Astrocyte (in vitro differentiated cells and primary cell): Measurements from ENCODE around the gene PIGL. TPM values are rescaled to one million over a fixed set of nuclear protein-coding genes. Genes with fewer than 3 reads are reported as not detected.

Source experiments
- DNase-seq: peaks from one replicate; pipeline ENCODE4 v3.0.0-alpha.2; 2010; ENCODE audit warnings: low read depth
- FAIRE-seq: peaks from 2 replicates; lab custom pipeline; 2011; peaks lifted over from hg19 to GRCh38; lab: Jason Lieb, UNC
- H2AFZ ChIP-seq: 2 replicates; pipeline ENCODE4 v1.6.0; 2012; ENCODE audit warnings: low read depth, low read length, inconsistent platforms
- H3K27ac ChIP-seq: 2 replicates; pipeline ENCODE4 v1.5.1; 2011; ENCODE audit warnings: low read depth, low read length, inconsistent platforms
- H3K27me3 ChIP-seq: 2 replicates; pipeline ENCODE4 v1.6.0; 2011; ENCODE audit warnings: low read length, inconsistent platforms; ENCODE audit not compliant: insufficient read depth
- H3K36me3 ChIP-seq: 2 replicates; pipeline ENCODE4 v1.5.1; 2011; ENCODE audit warnings: low read length, inconsistent platforms; ENCODE audit not compliant: insufficient read depth
- H3K4me1 ChIP-seq: 2 replicates; pipeline ENCODE4 v1.5.1; 2011; ENCODE audit warnings: low read length, inconsistent platforms; ENCODE audit not compliant: insufficient read depth
- H3K4me2 ChIP-seq: 2 replicates; pipeline ENCODE4 v1.6.0; 2012; ENCODE audit warnings: low read length, inconsistent platforms
- H3K4me3 ChIP-seq: 2 replicates; pipeline ENCODE4 v1.5.1; 2011; ENCODE audit warnings: low read depth, mild to moderate bottlenecking, low read length, inconsistent platforms; ENCODE audit not compliant: insufficient read depth
- H3K79me2 ChIP-seq: 2 replicates; pipeline ENCODE4 v1.6.0; 2012; ENCODE audit warnings: mild to moderate bottlenecking, low read length, inconsistent platforms; ENCODE audit not compliant: insufficient read depth
- H3K9ac ChIP-seq: 2 replicates; pipeline ENCODE4 v1.6.0; 2012; ENCODE audit warnings: mild to moderate bottlenecking, low read length, inconsistent platforms
- H3K9me3 ChIP-seq: 2 replicates; pipeline ENCODE4 v1.5.1; 2012; ENCODE audit warnings: low read depth, mild to moderate bottlenecking, low read length, inconsistent platforms; ENCODE audit not compliant: insufficient read depth
- H4K20me1 ChIP-seq: 2 replicates; pipeline ENCODE4 v1.6.0; 2012; ENCODE audit warnings: low read length, inconsistent platforms; ENCODE audit not compliant: insufficient read depth
- H3K27ac Mint-ChIP-seq: one replicate; pipeline ENCODE4 v1.8.0; 2021; ENCODE audit warnings: mild to moderate bottlenecking, mixed read lengths; ENCODE audit not compliant: unreplicated experiment
- H3K27me3 Mint-ChIP-seq: one replicate; pipeline ENCODE4 v1.8.0; 2021; ENCODE audit warnings: low read depth, mixed read lengths; ENCODE audit not compliant: unreplicated experiment
- H3K36me3 Mint-ChIP-seq: one replicate; pipeline ENCODE4 v1.8.0; 2021; ENCODE audit warnings: low read depth, mixed read lengths; ENCODE audit not compliant: unreplicated experiment
- H3K4me1 Mint-ChIP-seq: one replicate; pipeline ENCODE4 v1.8.0; 2021; ENCODE audit warnings: low read depth, mixed read lengths; ENCODE audit not compliant: unreplicated experiment
- H3K4me3 Mint-ChIP-seq: one replicate; pipeline ENCODE4 v1.8.0; 2021; ENCODE audit warnings: mild to moderate bottlenecking, moderate library complexity, mixed read lengths; ENCODE audit not compliant: unreplicated experiment
- H3K9me3 Mint-ChIP-seq: one replicate; pipeline ENCODE4 v1.8.0; 2021; ENCODE audit warnings: mild to moderate bottlenecking, mixed read lengths; ENCODE audit not compliant: unreplicated experiment
- EZH2 ChIP-seq: IDR thresholded peaks from 2 replicates; pipeline ENCODE4 v1.6.1; 2012; ENCODE audit warnings: mild to moderate bottlenecking, low read length, inconsistent platforms; ENCODE audit not compliant: insufficient read depth
- total RNA-seq: library from RNA; stranded (reverse); gene quantifications from 2 replicates; pipeline ENCODE4 v1.2.1, GENCODE V29; 2021
- TF ChIP-seq, protein P1 (sequence below): IDR thresholded peaks from 2 replicates; pipeline ENCODE4 v1.5.1; 2011; ENCODE audit warnings: low read depth, mild to moderate bottlenecking, inconsistent platforms, low read length, moderate library complexity; ENCODE audit not compliant: insufficient read depth

Gene PIGL
- total RNA-seq, 1 donor from 2014 or later: 21.9 TPM

DNA sequence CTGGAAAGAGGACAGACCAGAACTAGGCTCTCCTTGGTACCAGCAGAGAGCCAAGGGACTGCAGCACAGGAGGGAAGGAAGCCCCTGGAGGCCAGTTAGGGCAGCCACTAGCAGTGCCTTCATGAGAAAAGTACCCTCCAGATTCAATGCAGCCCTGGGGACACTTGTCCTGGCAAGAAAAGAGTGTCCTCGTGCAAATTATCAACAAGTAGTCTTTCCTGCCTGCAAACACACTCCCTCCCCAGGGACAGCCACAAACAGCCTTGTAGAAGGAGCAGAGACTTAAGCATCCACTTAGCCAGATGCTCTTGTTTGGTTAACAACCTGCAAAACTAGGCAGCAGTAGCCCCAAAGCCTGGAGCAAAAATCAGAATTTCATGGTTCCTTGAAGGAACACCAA lies 112.0 kb downstream of the PIGL start:
- Mint-ChIP-seq H3K4me3 (no peak overlapping the region), H3K36me3 (peaks cover 10% of the 10 kb centered on the region)

DNA sequence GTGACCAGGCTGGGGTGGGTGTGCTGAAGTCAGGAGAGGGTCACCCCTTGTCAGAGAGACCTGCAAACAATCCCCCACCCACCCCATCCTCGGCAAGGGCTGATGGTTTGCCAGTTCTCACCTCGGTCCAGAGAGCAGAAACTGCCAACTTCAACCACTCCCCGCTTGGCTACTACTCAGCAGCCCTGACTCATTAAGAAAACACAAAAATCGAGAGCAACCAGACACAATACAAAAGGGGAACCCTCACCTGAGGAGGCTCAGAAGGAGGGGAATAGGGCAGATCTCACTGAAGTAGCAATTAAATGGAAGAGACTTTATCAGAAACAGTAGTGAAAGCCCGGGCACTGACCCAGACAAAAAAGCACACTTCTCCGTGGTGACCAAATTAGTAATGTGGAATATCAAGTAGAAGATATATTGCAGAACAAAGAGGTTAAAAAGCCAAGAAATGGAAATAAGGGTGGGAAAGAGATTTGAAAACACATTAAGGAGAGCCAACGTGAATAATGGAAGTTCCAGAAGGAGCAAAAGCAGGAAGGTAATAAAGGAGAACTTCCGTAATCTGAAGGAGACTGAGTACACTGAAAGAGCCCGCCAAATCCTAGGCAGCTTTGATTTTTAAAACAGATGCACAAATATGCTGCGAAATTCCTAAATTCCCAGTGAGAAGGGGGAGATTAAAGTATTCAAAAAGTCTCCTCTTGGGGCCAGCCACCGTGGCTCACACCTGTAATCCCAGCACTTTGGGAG lies 112.7 kb downstream of the PIGL start:
- no peaks in the 10 kb centered on the region for H3K9me3 ChIP-seq
- peaks cover 10% of the 10 kb centered on the region for H3K36me3 Mint-ChIP-seq
- H3K79me2 ChIP-seq: no peaks in the 10 kb centered on the region
- no peak overlapping the region for H2AFZ ChIP-seq
- peaks cover 15% of the 10 kb centered on the region for H3K36me3 ChIP-seq
- peak overlapping the region; percentile 76 for H3K27ac Mint-ChIP-seq
- no peaks in the 10 kb centered on the region for H3K27me3 ChIP-seq
- H3K9ac ChIP-seq: no peak overlapping the region
- H3K4me1 ChIP-seq: peaks cover 12% of the 10 kb centered on the region
- peak; percentile 59 for DNase-seq
- peaks cover 9% of the 10 kb centered on the region for H3K4me1 Mint-ChIP-seq
- TF ChIP-seq, protein P1, sequence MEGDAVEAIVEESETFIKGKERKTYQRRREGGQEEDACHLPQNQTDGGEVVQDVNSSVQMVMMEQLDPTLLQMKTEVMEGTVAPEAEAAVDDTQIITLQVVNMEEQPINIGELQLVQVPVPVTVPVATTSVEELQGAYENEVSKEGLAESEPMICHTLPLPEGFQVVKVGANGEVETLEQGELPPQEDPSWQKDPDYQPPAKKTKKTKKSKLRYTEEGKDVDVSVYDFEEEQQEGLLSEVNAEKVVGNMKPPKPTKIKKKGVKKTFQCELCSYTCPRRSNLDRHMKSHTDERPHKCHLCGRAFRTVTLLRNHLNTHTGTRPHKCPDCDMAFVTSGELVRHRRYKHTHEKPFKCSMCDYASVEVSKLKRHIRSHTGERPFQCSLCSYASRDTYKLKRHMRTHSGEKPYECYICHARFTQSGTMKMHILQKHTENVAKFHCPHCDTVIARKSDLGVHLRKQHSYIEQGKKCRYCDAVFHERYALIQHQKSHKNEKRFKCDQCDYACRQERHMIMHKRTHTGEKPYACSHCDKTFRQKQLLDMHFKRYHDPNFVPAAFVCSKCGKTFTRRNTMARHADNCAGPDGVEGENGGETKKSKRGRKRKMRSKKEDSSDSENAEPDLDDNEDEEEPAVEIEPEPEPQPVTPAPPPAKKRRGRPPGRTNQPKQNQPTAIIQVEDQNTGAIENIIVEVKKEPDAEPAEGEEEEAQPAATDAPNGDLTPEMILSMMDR: no peak
- TF ChIP-seq EZH2: no peak
- no peak overlapping the region for H3K27ac ChIP-seq
- H3K4me3 Mint-ChIP-seq: no peak overlapping the region
- no peaks in the 10 kb centered on the region for H4K20me1 ChIP-seq
- no peak for FAIRE-seq
- H3K4me2 ChIP-seq: peak overlapping the region; percentile 66
- H3K9me3 Mint-ChIP-seq: no peaks in the 10 kb centered on the region
- no peak overlapping the region for H3K4me3 ChIP-seq
- H3K27me3 Mint-ChIP-seq: no peaks in the 10 kb centered on the region

More for the DNA sequence above, 112.0 kb downstream of the PIGL start:
- Mint-ChIP-seq H3K27me3 (no peaks in the 10 kb centered on the region), H3K9me3 (no peaks in the 10 kb centered on the region), H3K4me1 (peaks cover 9% of the 10 kb centered on the region), H3K27ac (no peak overlapping the region)
- FAIRE-seq (no peak), DNase-seq (no peak)
- peaks cover 12% of the 10 kb centered on the region for H3K4me1 ChIP-seq
- H3K27me3 ChIP-seq: no peaks in the 10 kb centered on the region
- no peak overlapping the region for H2AFZ ChIP-seq
- TF ChIP-seq EZH2: no peak
- TF ChIP-seq, protein P1: peak; percentile 4
- no peaks in the 10 kb centered on the region for H3K79me2 ChIP-seq
- H3K9ac ChIP-seq: no peak overlapping the region
- H3K36me3 ChIP-seq: peaks cover 15% of the 10 kb centered on the region
- H3K27ac ChIP-seq: no peak overlapping the region
- H3K9me3 ChIP-seq: no peaks in the 10 kb centered on the region
- H3K4me3 ChIP-seq: no peak overlapping the region
- peak overlapping the region; percentile 66 for H3K4me2 ChIP-seq
- H4K20me1 ChIP-seq: no peaks in the 10 kb centered on the region

- Mint-ChIP-seq H3K27me3 (no peaks in the 10 kb centered on the region), H3K36me3 (peaks cover 3% of the 10 kb centered on the region), H3K9me3 (no peaks in the 10 kb centered on the region), H3K4me1 (no peaks in the 10 kb centered on the region), H3K27ac (no peak overlapping the region), H3K4me3 (no peak overlapping the region)
- H3K9ac ChIP-seq: no peak overlapping the region
- H3K79me2 ChIP-seq: no peaks in the 10 kb centered on the region
- peaks cover 3% of the 10 kb centered on the region for H3K36me3 ChIP-seq
- TF ChIP-seq, protein P1: no peak
- TF ChIP-seq EZH2: no peak
- no peak overlapping the region for H3K4me3 ChIP-seq
- peaks cover 4% of the 10 kb centered on the region for H3K4me1 ChIP-seq
- FAIRE-seq: no peak
- no peak overlapping the region for H3K4me2 ChIP-seq
- H2AFZ ChIP-seq: no peak overlapping the region
- no peak overlapping the region for H3K27ac ChIP-seq
- no peaks in the 10 kb centered on the region for H4K20me1 ChIP-seq
- H3K9me3 ChIP-seq: no peaks in the 10 kb centered on the region
- H3K27me3 ChIP-seq: no peaks in the 10 kb centered on the region
- DNase-seq: no peak
Observed at GRCh38 chr17:16338391-16338790, 121.4 kb downstream of the PIGL start.
